Sigmoid colon (tissue), 7 donors: Measurements from ENCODE around the gene PARD3. TPM values are rescaled to one million over a fixed set of nuclear protein-coding genes. Genes with fewer than 3 reads are reported as not detected.

Source experiments
- DNase-seq: peaks from one replicate; pipeline ENCODE4 v3.0.0-alpha.2; 2019
- H3K27ac ChIP-seq, 4 donors: fragments of 200-600 bp; sonication (generic); one replicate each; pipeline ENCODE4 v1.5.1; 2016 to 2019; ENCODE audit warnings: mild to moderate bottlenecking in 1 of 4
- H3K27me3 ChIP-seq, 3 donors: fragments of 200-600 bp; sonication (generic); one replicate each; pipeline ENCODE4 v1.5.1; 2019; ENCODE audit warnings: mild to moderate bottlenecking in 1 of 3
- H3K36me3 ChIP-seq, 4 donors: fragments of 200-600 bp; sonication (generic); one replicate each; pipeline ENCODE4 v1.5.1; 2016 to 2019
- H3K4me1 ChIP-seq, 4 donors: fragments of 200-600 bp; sonication (generic); one replicate each; pipeline ENCODE4 v1.5.1; 2017 to 2019
- H3K4me3 ChIP-seq, 4 donors: fragments of 200-600 bp; sonication (generic); one replicate each; pipeline ENCODE4 v1.5.1; 2017 to 2019; ENCODE audit warnings: mild to moderate bottlenecking in 2 of 4, moderate library complexity in 1 of 4
- H3K9me3 ChIP-seq, 4 donors: fragments of 200-600 bp in 3 of 4; sonication (generic) in 3 of 4; one replicate each; pipeline versions ENCODE4 v1.5.1 to v1.6.1; 2013 to 2019
- CTCF ChIP-seq, 4 experiments: fragments of 450-650 bp in 3 of 4; fragments of 200-600 bp in 1 of 4; IDR thresholded peaks; one replicate each; pipeline ENCODE4 v1.5.1; 2016 to 2019; ENCODE audit warnings: antibody characterized with exemption in 4 of 4, mild to moderate bottlenecking in 3 of 4, moderate library complexity in 2 of 4
- EP300 ChIP-seq, 4 donors: sonication (generic); formaldehyde crosslinking; IDR thresholded peaks; one replicate each; pipeline ENCODE4 v1.6.1; 2017; ENCODE audit warnings: antibody characterized with exemption in 4 of 4
- POLR2A ChIP-seq, 2 donors: fragments of 450-650 bp; IDR thresholded peaks; one replicate each; pipeline ENCODE4 v1.6.1; 2016; ENCODE audit warnings: antibody characterized with exemption in 2 of 2, mild to moderate bottlenecking in 2 of 2, moderate library complexity in 2 of 2
- POLR2AphosphoS5 ChIP-seq, 4 donors: sonication (generic); formaldehyde crosslinking; IDR thresholded peaks; one replicate each; pipeline ENCODE4 v1.6.1; 2017; ENCODE audit warnings: antibody characterized with exemption in 4 of 4
- WGBS, 2 donors: extraction: QIAGEN DNeasy Blood & Tissue Kit; methylation state at CpG; one replicate each; pipeline ENCODE4 v1.1.7; 2013; 5-methylcytosine and 5-hydroxymethylcytosine counted together
- intact Hi-C: fragments of 100-400 bp; cut with DNase I; formaldehyde crosslinking; loops from one replicate; pipeline ENCODE4 v1.15.1; 2023
- polyA plus RNA-seq, 3 donors: library from polyadenylated mRNA; stranded (reverse); fragments of 200-250 nt; gene quantifications; one replicate each; pipeline ENCODE4 v1.2.3, GENCODE V29; 2013
- total RNA-seq, 4 donors: library from RNA; depleted of rRNA; stranded (reverse); fragments of >200 nt; gene quantifications; one replicate each; pipeline ENCODE4 v1.1.0, GENCODE V29; 2016
- donor health status: healthy with polysubstance abuse.
- donor health status: Bipolar disorder and iron deficiency.
- donor health status: healthy.

The PARD3 gene
- total and polyA plus RNA-seq, 7 donors: 17.5 to 96.4 (median 75.9) TPM

DNA sequence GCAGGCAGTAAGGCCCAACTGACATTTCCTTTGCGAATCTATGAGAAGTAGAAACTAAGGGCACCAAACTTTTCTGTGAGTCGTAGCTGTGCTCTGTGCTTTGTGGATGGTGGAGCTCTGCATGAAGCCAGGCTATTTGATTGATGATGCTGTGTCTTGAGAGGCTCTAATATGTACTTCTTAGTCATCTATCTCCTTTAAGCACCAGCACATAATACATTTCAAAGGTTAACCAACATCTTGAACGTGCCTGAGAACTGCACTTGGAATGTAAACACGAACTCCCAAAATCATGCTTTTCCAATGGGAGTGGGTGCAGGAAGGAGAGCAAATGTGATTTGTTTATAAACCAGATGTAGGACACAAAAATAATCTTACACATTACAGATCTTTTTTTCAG lies 411.6 kb downstream of the PARD3 start:
- Histone ChIP-seq H3K4me3 (no peak overlapping the region), H3K9me3 (no peaks in the 10 kb centered on the region), H3K27me3 (no peaks in the 10 kb centered on the region), H3K27ac (no peak overlapping the region), H3K4me1 (peaks cover 0 to 43% (median 9%) of the 10 kb centered on the region in 4 donors), H3K36me3 (peaks cover 0 to 7% (median 0%) of the 10 kb centered on the region in 4 donors)
- intact Hi-C loops: no loop called here
- TF ChIP-seq CTCF (IDR thresholded peaks at IDR 0.05) (no peak), POLR2A (IDR thresholded peaks at IDR 0.05) (no peak), EP300 (IDR thresholded peaks at IDR 0.05) (no peak), POLR2AphosphoS5 (IDR thresholded peaks at IDR 0.05) (no peak)
- WGBS, 2 donors: 79 to 88% methylated on average over 4 of the region's 4 CpGs
- no peak for DNase-seq

- TF ChIP-seq POLR2AphosphoS5 (IDR thresholded peaks at IDR 0.05) (no peak), POLR2A (IDR thresholded peaks at IDR 0.05) (no peak), CTCF (IDR thresholded peaks at IDR 0.05) (no peak), EP300 (IDR thresholded peaks at IDR 0.05) (no peak)
- H3K4me3 ChIP-seq: no peak overlapping the region
- H3K4me1 ChIP-seq: peaks cover 0 to 19% (median 0%) of the 10 kb centered on the region in 4 donors
- no peaks in the 10 kb centered on the region for H3K27me3 ChIP-seq
- no peak overlapping the region for H3K27ac ChIP-seq
- DNase-seq: no peak
- intact Hi-C loops: no loop called here
- peaks cover 0 to 11% (median 0%) of the 10 kb centered on the region in 4 donors for H3K36me3 ChIP-seq
- no peaks in the 10 kb centered on the region for H3K9me3 ChIP-seq
- 90 to 94% methylated on average over 3 of the region's 3 CpGs for WGBS, 2 donors
Observed at GRCh38 chr10:34400075-34400474, 415.0 kb downstream of the PARD3 start.

DNA sequence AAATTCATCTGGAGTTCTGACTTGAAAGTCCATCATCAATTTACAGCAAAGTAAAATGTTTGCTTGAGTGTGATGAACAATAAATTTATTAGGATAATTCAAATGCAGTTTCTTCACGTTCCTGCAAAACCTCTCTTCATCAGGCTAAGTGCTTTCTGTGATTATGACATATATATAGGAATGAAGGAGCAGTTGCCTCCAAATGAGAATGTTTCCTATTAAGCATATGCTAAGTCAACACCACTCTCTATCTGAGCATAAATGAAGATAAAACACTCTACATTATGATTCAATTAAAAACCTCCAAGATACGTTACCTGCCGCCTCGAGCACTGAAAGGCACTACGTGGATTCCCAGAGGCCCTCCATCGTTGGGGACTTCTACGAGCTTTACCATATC lies 416.1 kb downstream of the PARD3 start:
- Histone ChIP-seq H3K27me3 (no peaks in the 10 kb centered on the region), H3K36me3 (peaks cover 0 to 11% (median 0%) of the 10 kb centered on the region in 4 donors), H3K4me3 (no peak overlapping the region), H3K27ac (no peak overlapping the region), H3K9me3 (no peaks in the 10 kb centered on the region), H3K4me1 (peaks cover 0 to 13% (median 0%) of the 10 kb centered on the region in 4 donors)
- intact Hi-C loops: no loop called here
- DNase-seq: no peak
- WGBS, 2 donors: 77 to 78% methylated on average over 7 of the region's 7 CpGs
- TF ChIP-seq CTCF (IDR thresholded peaks at IDR 0.05) (no peak), POLR2A (IDR thresholded peaks at IDR 0.05) (no peak), POLR2AphosphoS5 (IDR thresholded peaks at IDR 0.05) (no peak), EP300 (IDR thresholded peaks at IDR 0.05) (no peak)

DNA sequence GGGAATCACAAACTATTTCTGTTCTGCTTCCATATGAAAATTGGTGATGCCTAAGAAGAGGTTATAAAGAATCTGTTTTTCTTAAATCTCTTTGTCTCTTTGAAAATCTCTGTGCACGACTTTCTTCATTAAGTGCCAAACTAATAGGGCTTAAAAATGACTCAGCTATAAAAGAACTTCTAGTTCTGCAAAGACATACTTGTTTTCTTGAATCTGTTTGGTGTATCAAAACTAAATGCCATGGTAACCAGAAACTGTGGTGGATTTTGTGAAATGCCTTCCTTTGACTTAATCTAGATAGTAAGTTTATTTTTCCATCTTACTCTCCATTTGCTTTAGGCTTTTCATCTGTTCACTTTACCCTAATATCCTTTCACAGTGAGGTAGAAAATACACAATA lies 417.8 kb downstream of the PARD3 start:
- 58 to 83% methylated on average over 1 of the region's 1 CpG for WGBS, 2 donors
- H3K4me1 ChIP-seq: no peaks in the 10 kb centered on the region
- TF ChIP-seq POLR2A (IDR thresholded peaks at IDR 0.05): no peak
- no peak for TF ChIP-seq CTCF (IDR thresholded peaks at IDR 0.05)
- TF ChIP-seq POLR2AphosphoS5 (IDR thresholded peaks at IDR 0.05): no peak
- no peak for TF ChIP-seq EP300 (IDR thresholded peaks at IDR 0.05)
- H3K27ac ChIP-seq: no peak overlapping the region
- intact Hi-C loops: no loop called here
- H3K9me3 ChIP-seq: no peaks in the 10 kb centered on the region
- no peak overlapping the region for H3K4me3 ChIP-seq
- peaks cover 0 to 11% (median 0%) of the 10 kb centered on the region in 4 donors for H3K36me3 ChIP-seq
- no peak for DNase-seq
- H3K27me3 ChIP-seq: no peaks in the 10 kb centered on the region

GRCh38 chr10:34396663-34397062 lies 418.4 kb downstream of the PARD3 start:
- no peak for TF ChIP-seq POLR2A (IDR thresholded peaks at IDR 0.05)
- no peak for TF ChIP-seq EP300 (IDR thresholded peaks at IDR 0.05)
- no peak for TF ChIP-seq CTCF (IDR thresholded peaks at IDR 0.05)
- no peak for TF ChIP-seq POLR2AphosphoS5 (IDR thresholded peaks at IDR 0.05)
- intact Hi-C loops: no loop called here
- peaks cover 0 to 11% (median 0%) of the 10 kb centered on the region in 4 donors for H3K36me3 ChIP-seq
- no peak for DNase-seq
- H3K4me1 ChIP-seq: no peaks in the 10 kb centered on the region
- WGBS, 2 donors: 90 to 94% methylated on average over 2 of the region's 2 CpGs
- H3K27me3 ChIP-seq: no peaks in the 10 kb centered on the region
- H3K27ac ChIP-seq: no peak overlapping the region
- H3K4me3 ChIP-seq: no peak overlapping the region
- H3K9me3 ChIP-seq: no peaks in the 10 kb centered on the region
